Measurements from ENCODE around the gene CRHR2. TPM values are rescaled to one million over a fixed set of nuclear protein-coding genes. Genes with fewer than 3 reads are reported as not detected.
A peak's percentile ranks its signal among the peaks of the same experiment; 100 is the strongest.

Gene CRHR2
- total and polyA plus RNA-seq, 12 donors: under 0.01 to 0.03 TPM; not detected in 10

DNA sequence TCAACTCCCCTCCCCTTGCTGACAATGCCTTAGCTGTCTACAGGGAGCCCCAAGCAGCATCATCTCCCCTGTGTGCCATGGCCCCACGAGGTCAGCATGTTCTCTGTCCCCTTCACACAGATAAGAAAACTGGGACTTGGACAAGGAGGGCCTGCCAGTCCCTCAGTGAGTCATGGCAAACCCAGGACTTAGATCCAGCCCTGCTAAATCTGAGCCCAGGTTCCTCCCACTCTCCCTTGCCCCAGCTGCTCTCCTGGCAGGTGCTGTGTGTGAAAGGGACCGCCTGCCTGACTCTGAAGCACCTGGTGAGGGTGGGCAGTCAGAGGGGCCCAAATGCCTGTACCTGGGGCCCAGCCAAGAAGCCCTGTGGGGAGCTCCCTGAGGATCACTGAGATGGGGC is 7.4 kb downstream of the CRHR2 start:
- intact Hi-C loops (cut with DNase I): no loop called here
- no peak for DNase-seq
- TF ChIP-seq, protein P1, sequence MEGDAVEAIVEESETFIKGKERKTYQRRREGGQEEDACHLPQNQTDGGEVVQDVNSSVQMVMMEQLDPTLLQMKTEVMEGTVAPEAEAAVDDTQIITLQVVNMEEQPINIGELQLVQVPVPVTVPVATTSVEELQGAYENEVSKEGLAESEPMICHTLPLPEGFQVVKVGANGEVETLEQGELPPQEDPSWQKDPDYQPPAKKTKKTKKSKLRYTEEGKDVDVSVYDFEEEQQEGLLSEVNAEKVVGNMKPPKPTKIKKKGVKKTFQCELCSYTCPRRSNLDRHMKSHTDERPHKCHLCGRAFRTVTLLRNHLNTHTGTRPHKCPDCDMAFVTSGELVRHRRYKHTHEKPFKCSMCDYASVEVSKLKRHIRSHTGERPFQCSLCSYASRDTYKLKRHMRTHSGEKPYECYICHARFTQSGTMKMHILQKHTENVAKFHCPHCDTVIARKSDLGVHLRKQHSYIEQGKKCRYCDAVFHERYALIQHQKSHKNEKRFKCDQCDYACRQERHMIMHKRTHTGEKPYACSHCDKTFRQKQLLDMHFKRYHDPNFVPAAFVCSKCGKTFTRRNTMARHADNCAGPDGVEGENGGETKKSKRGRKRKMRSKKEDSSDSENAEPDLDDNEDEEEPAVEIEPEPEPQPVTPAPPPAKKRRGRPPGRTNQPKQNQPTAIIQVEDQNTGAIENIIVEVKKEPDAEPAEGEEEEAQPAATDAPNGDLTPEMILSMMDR (IDR thresholded peaks at IDR 0.05): no peak
- no peak for TF ChIP-seq POLR2A (IDR thresholded peaks at IDR 0.05)
- no peaks in the 10 kb centered on the region for H3K4me1 ChIP-seq (replicated peaks in 1 of 2)
- H3K27me3 ChIP-seq: no peaks in the 10 kb centered on the region
- no peak overlapping the region for H3K27ac ChIP-seq
- no peak overlapping the region for H3K4me3 ChIP-seq
- H3K9me3 ChIP-seq (replicated peaks in 1 of 3): no peaks in the 10 kb centered on the region
- H3K36me3 ChIP-seq (replicated peaks in 1 of 2): no peaks in the 10 kb centered on the region
- 0 to 57% (median 47%) methylated on average over 1 to 2 of the region's 2 CpGs for WGBS, 4 donors

DNA sequence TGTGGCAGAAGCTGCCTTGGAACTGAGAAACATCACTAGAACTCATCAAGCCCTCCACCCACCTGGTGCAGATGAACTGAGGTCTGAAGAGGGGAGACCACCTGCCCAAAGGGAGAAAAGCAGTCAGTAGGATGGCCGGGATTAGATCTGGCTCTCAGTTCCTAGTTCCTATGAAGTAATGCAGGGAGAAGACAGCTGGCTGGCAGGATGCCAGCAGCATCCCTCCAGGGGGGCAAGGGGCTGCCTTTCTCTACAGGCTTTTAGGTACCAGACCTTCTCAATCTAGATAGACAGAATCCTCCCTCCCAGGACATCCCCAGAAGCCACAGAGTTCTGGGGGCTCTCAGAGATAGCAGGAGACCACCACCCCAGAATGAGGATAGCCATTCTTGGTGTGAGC is 7.8 kb downstream of the CRHR2 start:
- no peak for DNase-seq
- no peaks in the 10 kb centered on the region for H3K9me3 ChIP-seq (replicated peaks in 1 of 3)
- H3K4me1 ChIP-seq (replicated peaks in 1 of 2): no peaks in the 10 kb centered on the region
- intact Hi-C loops (cut with DNase I): no loop called here
- H3K36me3 ChIP-seq (replicated peaks in 1 of 2): no peaks in the 10 kb centered on the region
- WGBS, 4 donors: 17 to 50% (median 41%) methylated on average over 1 of the region's 1 CpG
- H3K27me3 ChIP-seq: no peaks in the 10 kb centered on the region
- TF ChIP-seq, protein P1 (IDR thresholded peaks at IDR 0.05): no peak
- no peak for TF ChIP-seq POLR2A (IDR thresholded peaks at IDR 0.05)
- no peak overlapping the region for H3K27ac ChIP-seq
- no peak overlapping the region for H3K4me3 ChIP-seq

DNA sequence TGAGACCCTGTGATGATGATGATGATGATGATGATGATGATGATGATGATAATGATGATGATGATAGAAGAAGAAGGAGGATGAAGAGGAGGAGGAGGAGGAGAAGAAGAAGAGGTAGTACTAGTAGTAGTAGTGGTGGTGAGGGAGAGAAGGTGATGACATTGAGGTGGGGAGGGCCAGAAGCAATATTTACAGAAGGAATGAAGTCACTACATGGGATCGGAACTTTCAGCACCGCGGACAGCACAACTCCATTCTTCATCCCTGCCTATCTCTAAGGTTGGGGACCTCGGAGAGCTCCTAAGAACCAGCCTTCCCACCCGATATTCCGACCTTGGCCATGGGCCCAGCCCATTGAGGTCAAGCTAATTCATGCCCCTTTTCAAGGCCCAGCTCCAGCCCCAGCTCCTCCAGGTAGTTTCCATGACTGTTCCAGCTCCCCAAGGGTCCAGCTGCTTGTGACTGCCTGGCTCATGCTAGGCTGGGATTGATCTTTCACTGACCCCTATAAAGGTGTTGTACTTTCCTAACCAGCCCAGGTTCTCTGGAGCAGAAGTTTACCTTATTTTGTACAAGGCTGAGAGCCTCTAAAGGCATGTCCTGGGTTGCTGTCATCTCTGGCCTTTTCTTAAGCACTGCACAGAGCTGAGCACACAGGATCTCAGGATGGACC is 10.3 kb downstream of the CRHR2 start:
- peak; percentile 44 to 70 (median 59) for DNase-seq
- Histone ChIP-seq H3K4me3 (no peak overlapping the region), H3K4me1 (replicated peaks in 1 of 2) (no peaks in the 10 kb centered on the region), H3K27me3 (no peaks in the 10 kb centered on the region), H3K27ac (no peak overlapping the region), H3K36me3 (replicated peaks in 1 of 2) (no peaks in the 10 kb centered on the region), H3K9me3 (replicated peaks in 1 of 3) (no peaks in the 10 kb centered on the region)
- 2 to 8% (median 5%) methylated on average over 5 to 6 of the region's 6 CpGs for WGBS, 4 donors
- TF ChIP-seq, protein P1 (IDR thresholded peaks at IDR 0.05): no peak
- no peak for TF ChIP-seq POLR2A (IDR thresholded peaks at IDR 0.05)
- intact Hi-C loops (cut with DNase I): no loop called here

DNA sequence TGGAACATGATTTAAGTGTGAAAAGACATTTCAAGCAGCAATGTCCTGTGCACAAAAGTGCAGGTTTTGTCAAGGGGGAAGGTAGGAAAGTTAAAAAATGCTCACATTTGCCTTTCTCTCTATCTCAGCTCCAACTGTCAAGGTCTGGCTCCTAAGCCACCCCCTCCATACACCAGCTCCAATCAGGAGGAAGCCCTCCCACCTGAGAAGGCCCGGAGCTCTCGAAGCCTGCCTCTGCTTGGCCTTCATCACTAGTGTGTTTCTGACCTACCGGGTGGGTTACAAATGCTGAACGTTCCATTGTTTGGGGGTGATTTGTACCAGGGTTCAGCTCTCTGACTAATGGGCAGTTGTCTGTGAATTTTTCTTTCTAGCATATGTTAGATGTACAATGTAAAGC is 14.2 kb downstream of the CRHR2 start:
- no peak overlapping the region for H3K4me3 ChIP-seq
- H3K36me3 ChIP-seq (replicated peaks in 1 of 2): no peaks in the 10 kb centered on the region
- no peaks in the 10 kb centered on the region for H3K9me3 ChIP-seq (replicated peaks in 1 of 3)
- TF ChIP-seq, protein P1 (IDR thresholded peaks at IDR 0.05): no peak
- TF ChIP-seq POLR2A (IDR thresholded peaks at IDR 0.05): no peak
- H3K27ac ChIP-seq: no peak overlapping the region
- DNase-seq: no peak
- H3K4me1 ChIP-seq (replicated peaks in 1 of 2): no peaks in the 10 kb centered on the region
- intact Hi-C loops (cut with DNase I): no loop called here
- H3K27me3 ChIP-seq: no peaks in the 10 kb centered on the region
- WGBS, 4 donors: 52 to 84% (median 70%) methylated on average over 2 to 4 of the region's 4 CpGs
